Adrenal gland (tissue), 5 donors: ENCODE results near the gene NBPF19.
"Not testable (repeated sequence)": the region's sequence is repeated elsewhere in the genome, so short reads cannot be mapped to it uniquely, and the experiment has no call there.

Source experiments
- CTCF ChIP-seq, 6 experiments: fragments of 450-650 bp in 4 of 6; fragments of 200-600 bp in 2 of 6; sonication (generic) in 1 of 6; IDR thresholded peaks; 1 replicate in 5 of 6; 2 replicates in 1 of 6; pipeline versions ENCODE4 v1.5.1 to v1.8.0; 2016 to 2021; ENCODE audit warnings: antibody characterized with exemption in 6 of 6, mild to moderate bottlenecking in 2 of 6, moderate library complexity in 1 of 6
- POLR2A ChIP-seq, 2 donors: fragments of 450-650 bp; IDR thresholded peaks; one replicate each; pipeline ENCODE4 v1.6.1; 2017; ENCODE audit warnings: antibody characterized with exemption in 2 of 2, mild to moderate bottlenecking in 2 of 2, moderate library complexity in 1 of 2
- donor health status: DM: no; HTN: no; CAD: no.

GRCh38 chr1:149565485-149565884, 90.6 kb downstream of the NBPF19 start:
- TF ChIP-seq CTCF, POLR2A (IDR thresholded peaks at IDR 0.05): not testable (repeated sequence)
